Karpas-422 (cell line): ENCODE results near the gene RBMS3. TPM values are rescaled to one million over a fixed set of nuclear protein-coding genes. Genes with fewer than 3 reads are reported as not detected.
"Not testable (repeated sequence)": the region's sequence is repeated elsewhere in the genome, so short reads cannot be mapped to it uniquely, and the experiment has no call there.

Source experiments
- DNase-seq: peaks from one replicate; pipeline ENCODE4 v3.0.0-alpha.2; 2015
- H2AFZ ChIP-seq: fragments of 200-600 bp; sonication (generic); 2 replicates; pipeline ENCODE4 v1.6.1; 2014; ENCODE audit warnings: antibody characterized with exemption, low read length, mixed read lengths
- H3K27ac ChIP-seq: fragments of 200-600 bp; sonication (generic); 2 replicates; pipeline ENCODE4 v1.5.1; 2014; ENCODE audit warnings: mild to moderate bottlenecking, low read length, moderate library complexity
- H3K27me3 ChIP-seq: fragments of 200-600 bp; sonication (generic); 2 replicates; pipeline ENCODE4 v1.6.1; 2014; ENCODE audit warnings: low read length, mixed read lengths
- H3K36me3 ChIP-seq: fragments of 200-600 bp; sonication (generic); 2 replicates; pipeline ENCODE4 v1.6.1; 2014; ENCODE audit warnings: low read length, mixed read lengths; ENCODE audit not compliant: insufficient read depth
- H3K4me1 ChIP-seq: fragments of 200-600 bp; sonication (generic); 2 replicates; pipeline ENCODE4 v1.6.1; 2014; ENCODE audit warnings: mild to moderate bottlenecking, low read length, mixed read lengths
- H3K4me2 ChIP-seq: fragments of 200-600 bp; sonication (generic); 2 replicates; pipeline ENCODE4 v1.6.1; 2014; ENCODE audit warnings: low read length, low read depth, mild to moderate bottlenecking; ENCODE audit not compliant: poor library complexity, severe bottlenecking
- H3K4me3 ChIP-seq: fragments of 200-600 bp; sonication (generic); 2 replicates; pipeline ENCODE4 v1.5.1; 2014; ENCODE audit warnings: mild to moderate bottlenecking, antibody characterized with exemption, low read length, mixed read lengths
- H3K79me2 ChIP-seq: fragments of 200-600 bp; sonication (generic); 2 replicates; pipeline ENCODE4 v1.6.1; 2014; ENCODE audit warnings: mild to moderate bottlenecking, low read length, mixed read lengths
- H3K9ac ChIP-seq: fragments of 200-600 bp; sonication (generic); 2 replicates; pipeline ENCODE4 v1.6.0; 2014; ENCODE audit warnings: low read length
- H3K9me2 ChIP-seq: fragments of 200-600 bp; sonication (generic), shearing (Covaris generic); replicated peaks from 2 replicates; pipeline ENCODE4 v1.6.0; 2014; ENCODE audit warnings: mild to moderate bottlenecking, low read length, moderate library complexity; ENCODE audit not compliant: insufficient read depth
- H3K9me3 ChIP-seq: fragments of 300-700, 200-600 bp; sonication (generic); 2 replicates; pipeline ENCODE4 v1.6.1; 2014; ENCODE audit warnings: low read length, mixed read lengths
- H4K20me1 ChIP-seq: fragments of 200-600 bp; sonication (generic); 2 replicates; pipeline ENCODE4 v1.6.1; 2014; ENCODE audit warnings: mild to moderate bottlenecking, antibody characterized with exemption, low read length, low read depth; ENCODE audit not compliant: insufficient read depth
- total RNA-seq: library from RNA; depleted of rRNA; stranded (reverse); fragments of >200 nt; shearing (Covaris generic); gene quantifications from 2 replicates; pipeline ENCODE4 v1.2.3, GENCODE V29; 2014; ENCODE audit warnings: low replicate concordance

RBMS3 gene
- total RNA-seq, 1 experiment from 2014 or later, result not detected

DNA sequence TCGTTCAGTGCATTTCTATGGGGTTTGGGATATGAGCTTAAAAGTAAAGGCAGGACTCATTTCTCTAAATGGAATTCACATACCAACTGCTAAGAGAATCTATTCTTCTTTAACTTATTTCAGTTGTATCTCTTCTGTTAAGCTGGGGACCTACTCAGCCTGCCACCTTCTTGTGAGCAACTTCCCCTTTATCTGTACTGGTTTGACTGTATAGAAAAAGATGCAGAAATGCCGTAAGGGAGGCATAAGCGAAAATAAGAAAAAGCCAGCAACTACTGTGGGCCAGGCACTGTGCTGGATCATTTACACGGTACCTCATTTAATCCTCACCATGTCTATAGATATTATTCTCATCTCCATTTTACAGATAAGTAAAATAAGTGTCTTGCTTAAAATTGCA lies 38.4 kb downstream of the RBMS3 start:
- no peaks in the 10 kb centered on the region for H3K36me3 ChIP-seq
- H3K4me1 ChIP-seq, result no peaks in the 10 kb centered on the region
- no peak for DNase-seq
- H3K4me3 ChIP-seq, result no peak overlapping the region
- H3K27me3 ChIP-seq, result no peaks in the 10 kb centered on the region
- H3K9me2 ChIP-seq, result 0 out of 2 replicates have a peak, but pooled peaks cover 3% of the 10 kb centered on the region
- no peak overlapping the region for H3K27ac ChIP-seq
- no peak overlapping the region for H3K4me2 ChIP-seq
- no peaks in the 10 kb centered on the region for H4K20me1 ChIP-seq
- no peak overlapping the region for H2AFZ ChIP-seq
- H3K9me3 ChIP-seq, result no peaks in the 10 kb centered on the region
- no peaks in the 10 kb centered on the region for H3K79me2 ChIP-seq
- no peak overlapping the region for H3K9ac ChIP-seq

DNA sequence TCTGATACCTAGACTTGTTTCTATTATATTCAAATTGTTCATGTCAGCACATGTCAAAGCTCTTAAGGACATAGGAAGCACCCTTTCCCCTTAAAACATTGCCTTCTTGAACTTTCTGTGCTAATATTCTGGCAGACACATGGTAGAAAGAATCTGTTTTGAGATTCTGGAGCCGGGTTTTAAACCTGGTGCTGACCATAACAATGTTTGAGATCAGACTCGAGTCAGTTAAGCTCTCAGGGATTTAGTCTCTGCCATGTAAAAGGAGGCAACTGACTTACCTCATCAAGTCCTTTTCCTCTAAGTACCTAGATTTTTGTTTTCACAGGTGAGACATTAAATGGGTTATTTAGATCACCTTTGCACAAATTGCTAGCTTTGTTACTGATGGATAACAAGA lies 38.9 kb downstream of the RBMS3 start:
- Histone ChIP-seq H3K79me2 (no peaks in the 10 kb centered on the region), H4K20me1 (no peaks in the 10 kb centered on the region), H3K27me3 (no peaks in the 10 kb centered on the region), H3K4me3 (no peak overlapping the region), H3K9ac (no peak overlapping the region), H3K36me3 (no peaks in the 10 kb centered on the region), H2AFZ (no peak overlapping the region), H3K4me1 (no peaks in the 10 kb centered on the region), H3K27ac (no peak overlapping the region), H3K9me2 (0 out of 2 replicates have a peak, but pooled peaks cover 3% of the 10 kb centered on the region), H3K9me3 (no peaks in the 10 kb centered on the region), H3K4me2 (no peak overlapping the region)
- no peak for DNase-seq

DNA sequence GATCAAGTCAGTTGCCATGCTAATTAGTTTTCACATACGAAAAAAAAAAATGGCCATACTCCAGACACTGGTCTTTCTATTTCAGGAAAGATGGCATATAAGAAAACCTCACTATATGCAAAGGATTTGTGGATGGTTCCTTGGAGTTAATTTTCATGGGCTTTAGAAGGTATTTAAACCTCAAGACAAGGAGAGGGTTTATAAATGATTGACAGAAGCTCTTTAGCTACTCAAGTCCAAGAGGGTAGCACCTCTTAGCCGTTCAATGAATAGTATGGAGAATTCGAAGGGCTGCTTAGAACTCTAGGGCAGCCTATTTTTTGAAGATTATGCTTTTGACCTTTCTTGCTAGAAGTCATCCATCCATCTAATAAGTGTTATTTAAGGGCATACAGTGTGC lies 41.7 kb downstream of the RBMS3 start:
- Histone ChIP-seq H3K4me2 (no peak overlapping the region), H3K9me3 (no peaks in the 10 kb centered on the region), H3K9me2 (0 out of 2 replicates have a peak, but pooled peaks cover 3% of the 10 kb centered on the region), H3K79me2 (no peaks in the 10 kb centered on the region), H3K4me1 (no peaks in the 10 kb centered on the region), H4K20me1 (no peaks in the 10 kb centered on the region), H2AFZ (no peak overlapping the region), H3K36me3 (no peaks in the 10 kb centered on the region), H3K27me3 (no peaks in the 10 kb centered on the region), H3K4me3 (no peak overlapping the region), H3K27ac (no peak overlapping the region), H3K9ac (no peak overlapping the region)
- no peak for DNase-seq

DNA sequence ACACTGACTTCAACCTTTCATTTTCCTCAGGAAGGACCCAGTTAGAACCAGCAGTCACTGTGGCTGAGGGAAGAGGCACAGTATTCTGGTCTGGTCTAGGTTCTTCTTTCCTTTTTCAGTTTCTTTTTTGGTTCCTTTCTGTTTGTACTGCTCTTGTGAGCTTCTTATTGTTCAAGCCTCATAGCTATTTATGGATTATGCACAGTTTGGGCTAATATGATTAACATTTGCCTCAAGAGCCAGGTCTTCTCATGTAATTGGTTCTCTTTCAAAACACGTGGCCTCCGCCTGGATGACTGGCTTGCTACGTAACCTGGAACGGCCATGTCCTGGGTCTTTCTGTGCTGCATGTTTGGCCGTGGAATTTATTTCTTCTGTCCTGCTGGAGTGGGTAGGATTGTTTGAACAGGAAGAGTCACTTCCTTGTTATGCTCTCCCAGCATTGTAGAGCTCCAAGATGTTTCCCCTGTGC lies 43.3 kb downstream of the RBMS3 start:
- H3K4me3 ChIP-seq, result no peak overlapping the region
- H2AFZ ChIP-seq, result no peak overlapping the region
- H3K4me1 ChIP-seq, result no peaks in the 10 kb centered on the region
- H3K9me2 ChIP-seq, result 0 out of 2 replicates have a peak, but pooled peaks cover 3% of the 10 kb centered on the region
- no peak overlapping the region for H3K27ac ChIP-seq
- no peaks in the 10 kb centered on the region for H4K20me1 ChIP-seq
- no peaks in the 10 kb centered on the region for H3K9me3 ChIP-seq
- no peaks in the 10 kb centered on the region for H3K36me3 ChIP-seq
- no peak overlapping the region for H3K9ac ChIP-seq
- H3K27me3 ChIP-seq, result no peaks in the 10 kb centered on the region
- H3K4me2 ChIP-seq, result no peak overlapping the region
- no peak for DNase-seq
- H3K79me2 ChIP-seq, result no peaks in the 10 kb centered on the region

DNA sequence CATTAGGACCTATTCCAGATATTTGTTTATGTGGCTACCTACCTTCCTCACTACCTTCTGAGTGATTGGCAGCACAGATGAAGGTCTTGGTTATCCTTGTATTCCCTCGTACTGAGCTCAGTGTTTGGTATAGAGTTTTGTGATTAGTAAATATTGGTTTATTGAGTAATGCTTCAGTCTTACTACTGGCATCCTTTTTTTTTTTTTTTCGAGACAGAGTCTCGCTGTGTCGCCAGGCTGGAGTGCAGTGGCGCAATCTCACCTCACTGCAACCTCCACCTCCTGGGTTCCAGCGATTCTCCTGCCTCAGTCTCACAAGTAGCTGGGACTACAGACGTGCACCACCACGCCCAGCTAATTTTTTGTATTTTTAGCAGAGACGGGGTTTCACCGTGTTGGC lies 45.7 kb downstream of the RBMS3 start:
- not testable (repeated sequence) for H3K4me1 ChIP-seq, H4K20me1 ChIP-seq

DNA sequence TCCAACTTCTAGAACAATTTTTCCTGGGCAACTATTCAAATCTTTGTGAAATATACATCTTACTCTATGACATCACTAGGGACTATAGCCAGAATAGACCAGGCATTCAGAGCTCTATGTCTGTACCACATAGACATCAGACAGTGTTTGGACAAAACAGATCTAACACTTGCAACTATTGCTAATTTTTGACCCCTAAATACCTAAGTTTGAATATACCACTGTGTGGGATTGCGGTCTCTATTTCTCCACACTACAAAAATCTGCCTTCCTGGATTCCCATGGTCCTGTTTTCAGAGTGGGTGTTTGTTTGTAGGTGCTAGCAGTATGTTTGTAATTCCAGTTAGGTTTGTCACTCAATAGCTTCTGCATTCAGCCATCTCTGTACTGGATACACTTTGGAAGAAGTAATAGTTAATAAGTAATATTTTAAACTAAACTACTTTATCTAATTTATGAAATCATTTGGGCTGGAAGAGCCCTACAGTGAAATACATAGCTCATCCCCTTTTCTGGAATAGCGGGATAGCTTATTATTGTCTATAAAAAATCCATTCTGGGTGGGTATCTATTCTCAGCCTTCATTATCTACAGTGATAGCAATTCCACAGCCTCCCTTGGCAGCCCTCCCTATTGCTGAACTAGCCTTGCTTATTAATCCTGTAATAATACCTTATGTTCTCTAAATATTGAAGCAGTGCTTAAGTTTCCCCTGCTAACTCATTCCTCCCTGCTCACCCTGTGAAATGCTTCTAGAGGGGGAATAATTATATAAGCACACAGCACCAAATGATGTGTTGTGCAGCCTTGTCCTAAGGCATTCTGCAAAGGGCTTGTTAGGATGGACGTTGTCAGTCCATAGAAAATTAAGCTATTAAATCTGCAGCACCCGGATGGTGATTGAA lies 49.4 kb downstream of the RBMS3 start:
- Histone ChIP-seq H3K4me3 (no peak overlapping the region), H3K79me2 (no peaks in the 10 kb centered on the region), H2AFZ (no peak overlapping the region), H3K4me1 (no peaks in the 10 kb centered on the region), H3K27me3 (no peaks in the 10 kb centered on the region), H3K36me3 (no peaks in the 10 kb centered on the region), H3K9me2 (no peaks in the 10 kb centered on the region), H4K20me1 (no peaks in the 10 kb centered on the region), H3K4me2 (no peak overlapping the region), H3K27ac (no peak overlapping the region), H3K9me3 (no peaks in the 10 kb centered on the region), H3K9ac (no peak overlapping the region)
- DNase-seq, result no peak

More for the DNA sequence above, 45.7 kb downstream of the RBMS3 start:
- not testable (repeated sequence) for H3K9me3 ChIP-seq, H3K9me2 ChIP-seq, DNase-seq, H3K27ac ChIP-seq, H3K4me3 ChIP-seq, H2AFZ ChIP-seq, H3K36me3 ChIP-seq, H3K4me2 ChIP-seq, H3K9ac ChIP-seq, H3K27me3 ChIP-seq, H3K79me2 ChIP-seq

DNA sequence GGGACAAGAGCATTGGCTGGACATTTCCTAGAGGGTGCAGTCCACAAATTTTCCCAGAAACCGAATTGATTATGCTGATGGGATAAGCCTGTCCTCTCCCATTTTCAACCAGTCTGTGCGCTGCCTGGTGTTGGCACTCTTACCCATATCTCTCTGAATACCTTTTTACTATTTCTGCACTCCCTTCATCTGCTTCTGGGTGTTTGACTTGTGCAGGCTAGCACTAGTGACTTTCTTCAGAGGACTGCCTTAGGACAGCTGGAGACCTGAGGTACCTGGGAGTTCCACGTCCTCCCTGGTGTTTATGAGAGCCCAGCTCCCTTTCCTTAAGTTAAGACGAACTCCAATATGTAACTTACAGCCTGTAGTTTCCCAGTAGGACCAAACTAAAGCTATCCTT lies 50.2 kb downstream of the RBMS3 start:
- no peaks in the 10 kb centered on the region for H4K20me1 ChIP-seq
- H3K9ac ChIP-seq, result no peak overlapping the region
- no peak overlapping the region for H3K4me3 ChIP-seq
- DNase-seq, result no peak
- H3K36me3 ChIP-seq, result no peaks in the 10 kb centered on the region
- no peaks in the 10 kb centered on the region for H3K79me2 ChIP-seq
- no peak overlapping the region for H3K4me2 ChIP-seq
- H3K27me3 ChIP-seq, result no peaks in the 10 kb centered on the region
- H3K27ac ChIP-seq, result no peak overlapping the region
- H3K4me1 ChIP-seq, result no peaks in the 10 kb centered on the region
- no peak overlapping the region for H2AFZ ChIP-seq
- H3K9me2 ChIP-seq, result no peaks in the 10 kb centered on the region
- H3K9me3 ChIP-seq, result no peaks in the 10 kb centered on the region

DNA sequence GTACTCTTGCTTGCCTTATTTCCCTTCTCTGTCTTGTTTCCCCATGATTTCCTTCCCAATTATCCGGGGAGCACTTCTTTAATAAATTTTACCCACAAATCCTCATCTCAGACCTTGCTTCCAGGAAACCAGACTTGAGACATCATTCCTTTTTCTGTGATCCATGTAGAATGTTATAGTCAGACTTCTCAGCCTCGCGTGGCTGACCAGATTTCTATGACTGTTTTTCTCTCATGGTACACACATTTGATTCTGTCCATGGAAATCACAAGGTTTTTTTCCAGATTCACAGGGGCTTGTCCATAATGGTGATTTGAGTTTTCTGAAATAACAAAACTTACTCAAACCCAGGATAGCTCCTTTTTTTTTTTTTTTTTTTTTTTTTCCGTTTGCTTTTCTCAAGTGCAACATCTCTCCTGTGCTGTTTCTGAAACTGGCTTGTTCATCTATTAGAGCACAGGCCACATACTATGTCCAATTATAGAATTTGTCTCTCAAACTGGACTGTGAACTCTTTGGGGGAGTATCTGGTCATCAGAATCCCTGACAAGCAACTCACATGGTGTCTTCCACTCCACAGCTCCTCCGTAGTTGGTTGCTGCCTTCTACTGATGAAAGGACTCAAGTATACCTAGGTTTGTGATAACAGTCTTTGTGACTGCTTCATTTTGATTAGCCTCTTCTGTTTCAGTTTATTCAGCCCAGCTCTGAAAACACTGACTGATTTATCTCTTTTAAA lies 50.8 kb downstream of the RBMS3 start:
- H2AFZ ChIP-seq, result no peak overlapping the region
- H3K4me2 ChIP-seq, result no peak overlapping the region

More for the DNA sequence above, 50.8 kb downstream of the RBMS3 start:
- no peaks in the 10 kb centered on the region for H3K9me2 ChIP-seq
- H3K9me3 ChIP-seq, result peaks cover 4% of the 10 kb centered on the region; the same call in 1 of the 2 replicates
- no peaks in the 10 kb centered on the region for H3K79me2 ChIP-seq
- H3K36me3 ChIP-seq, result no peaks in the 10 kb centered on the region
- H3K27ac ChIP-seq, result no peak overlapping the region
- DNase-seq, result no peak
- no peaks in the 10 kb centered on the region for H4K20me1 ChIP-seq
- H3K9ac ChIP-seq, result no peak overlapping the region
- no peaks in the 10 kb centered on the region for H3K4me1 ChIP-seq
- H3K27me3 ChIP-seq, result no peaks in the 10 kb centered on the region
- H3K4me3 ChIP-seq, result no peak overlapping the region
